Tibial nerve (tissue), 4 donors: ENCODE data around the gene VPS26A. TPM values are rescaled to one million over a fixed set of nuclear protein-coding genes. Genes with fewer than 3 reads are reported as not detected.

Experiments
- DNase-seq, 2 donors: peaks; one replicate each; pipeline ENCODE4 v3.0.0-alpha.2; 2019; ENCODE audit warnings: low spot score in 2 of 2
- H3K27ac ChIP-seq, 4 donors: fragments of 200-600 bp; sonication (generic) in 3 of 4; one replicate each; pipeline ENCODE4 v1.5.1; 2017 to 2019; ENCODE audit warnings: mild to moderate bottlenecking in 1 of 4
- H3K27me3 ChIP-seq, 2 donors: fragments of 200-600 bp; sonication (generic) in 1 of 2; one replicate each; pipeline versions ENCODE4 v1.5.1 to v1.6.0; 2017 to 2019
- H3K36me3 ChIP-seq, 3 donors: fragments of 200-600 bp; sonication (generic); one replicate each; pipeline ENCODE4 v1.5.1; 2018 to 2019
- H3K4me1 ChIP-seq, 4 donors: fragments of 200-600 bp; sonication (generic) in 3 of 4; one replicate each; pipeline ENCODE4 v1.5.1; 2017 to 2019
- H3K4me3 ChIP-seq, 4 donors: fragments of 200-600 bp; sonication (generic) in 3 of 4; one replicate each; pipeline ENCODE4 v1.5.1; 2017 to 2019; ENCODE audit warnings: mild to moderate bottlenecking in 1 of 4, moderate library complexity in 1 of 4
- H3K9me3 ChIP-seq, 4 donors: fragments of 200-600 bp; sonication (generic) in 3 of 4; one replicate each; pipeline ENCODE4 v1.5.1; 2017 to 2019
- CTCF ChIP-seq, 5 experiments: fragments of 200-600 bp in 3 of 5; fragments of 450-650 bp in 2 of 5; sonication (generic) in 3 of 5; IDR thresholded peaks; one replicate each; pipeline ENCODE4 v1.5.1; 2016 to 2019; ENCODE audit warnings: antibody characterized with exemption in 5 of 5, mild to moderate bottlenecking in 3 of 5, moderate library complexity in 2 of 5
- EP300 ChIP-seq, 2 donors: sonication (generic); formaldehyde crosslinking; IDR thresholded peaks; one replicate each; pipeline ENCODE4 v1.6.1; 2017; ENCODE audit warnings: antibody characterized with exemption in 2 of 2, mild to moderate bottlenecking in 1 of 2
- POLR2A ChIP-seq, 2 donors: fragments of 450-650 bp; IDR thresholded peaks; one replicate each; pipeline ENCODE4 v1.6.1; 2017; ENCODE audit warnings: antibody characterized with exemption in 2 of 2, mild to moderate bottlenecking in 2 of 2, moderate library complexity in 2 of 2
- WGBS, 2 donors: methylation state at CpG; one replicate each; pipeline ENCODE4 v1.1.5; 2018; 5-methylcytosine and 5-hydroxymethylcytosine counted together
- total RNA-seq, 4 donors: library from RNA; depleted of rRNA; stranded (reverse); fragments of >200 nt; gene quantifications; one replicate each; pipeline ENCODE4 v1.1.0, GENCODE V29; 2016

Gene VPS26A
- 10 to 100 TPM; 36.8 to 51.1 (median 39.0) TPM for total RNA-seq

GRCh38 chr10:69123747-69124562, at the start of gene VPS26A:
Gene VPS26A (plus strand): TSS chr10:69124178. CDS start chr10:69124278, 100 bp downstream.
- Histone ChIP-seq H3K4me3 (peak within 1 kb of the TSS; percentile 90 to 100 (median 96)), H3K9me3 (no peaks in the 10 kb centered on the region), H3K4me1 (peaks cover 0 to 34% (median 16%) of the 10 kb centered on the region in 4 donors), H3K27me3 (no peaks in the 10 kb centered on the region), H3K36me3 (no peaks in the 10 kb centered on the region), H3K27ac (peak within 1 kb of the TSS; percentile 97 to 100 (median 98))
- WGBS, 2 donors = 0 to 1% methylated on average over 37 to 41 of the region's 82 CpGs
- TF ChIP-seq EP300 (IDR thresholded peaks at IDR 0.05) = peak; percentile 93 to 100
- TF ChIP-seq POLR2A (IDR thresholded peaks at IDR 0.05) = peak; percentile 89 to 99
- peak in 3 of 5 experiments; percentile 12 to 64 (median 45) for TF ChIP-seq CTCF (IDR thresholded peaks at IDR 0.05)
- peak; percentile 98 for DNase-seq

- Histone ChIP-seq H3K9me3 (no peaks in the 10 kb centered on the region), H3K27me3 (no peaks in the 10 kb centered on the region), H3K4me1 (no peaks in the 10 kb centered on the region), H3K36me3 (no peaks in the 10 kb centered on the region), H3K4me3 (no peak overlapping the region), H3K27ac (no peak overlapping the region)
- WGBS, 2 donors = 94 to 95% methylated on average over 4 of the region's 4 CpGs
- TF ChIP-seq POLR2A (IDR thresholded peaks at IDR 0.05) (no peak), EP300 (IDR thresholded peaks at IDR 0.05) (no peak), CTCF (IDR thresholded peaks at IDR 0.05) (no peak)
- no peak for DNase-seq
Observed at GRCh38 chr10:69074532-69074931, 49.4 kb upstream of the VPS26A start.

- no peak for TF ChIP-seq EP300 (IDR thresholded peaks at IDR 0.05)
- TF ChIP-seq CTCF (IDR thresholded peaks at IDR 0.05) = no peak
- no peak for TF ChIP-seq POLR2A (IDR thresholded peaks at IDR 0.05)
- Histone ChIP-seq H3K4me3 (no peak overlapping the region), H3K36me3 (no peaks in the 10 kb centered on the region), H3K4me1 (no peaks in the 10 kb centered on the region), H3K27me3 (no peaks in the 10 kb centered on the region), H3K9me3 (no peaks in the 10 kb centered on the region), H3K27ac (no peak overlapping the region)
- WGBS, 2 donors = 83 to 85% methylated on average over 4 of the region's 4 CpGs
- no peak for DNase-seq
Observed at GRCh38 chr10:69075431-69075830, 48.5 kb upstream of the VPS26A start.

GRCh38 chr10:69078311-69078710, 45.7 kb upstream of the VPS26A start:
- WGBS, 2 donors = 74 to 81% methylated on average over 2 of the region's 2 CpGs
- H3K27me3 ChIP-seq = no peaks in the 10 kb centered on the region
- no peaks in the 10 kb centered on the region for H3K36me3 ChIP-seq
- no peak overlapping the region for H3K4me3 ChIP-seq
- no peaks in the 10 kb centered on the region for H3K9me3 ChIP-seq
- TF ChIP-seq CTCF (IDR thresholded peaks at IDR 0.05) (no peak), POLR2A (IDR thresholded peaks at IDR 0.05) (no peak), EP300 (IDR thresholded peaks at IDR 0.05) (no peak)
- H3K27ac ChIP-seq = no peak overlapping the region
- no peaks in the 10 kb centered on the region for H3K4me1 ChIP-seq
- DNase-seq = no peak

- DNase-seq = no peak
- H3K9me3 ChIP-seq = no peaks in the 10 kb centered on the region
- H3K36me3 ChIP-seq = no peaks in the 10 kb centered on the region
- no peak for TF ChIP-seq CTCF (IDR thresholded peaks at IDR 0.05)
- no peak for TF ChIP-seq EP300 (IDR thresholded peaks at IDR 0.05)
- TF ChIP-seq POLR2A (IDR thresholded peaks at IDR 0.05) = no peak
- H3K27me3 ChIP-seq = no peaks in the 10 kb centered on the region
- WGBS, 2 donors = 72 to 76% methylated on average over 4 of the region's 4 CpGs
- H3K27ac ChIP-seq = no peak overlapping the region
- no peaks in the 10 kb centered on the region for H3K4me1 ChIP-seq
- no peak overlapping the region for H3K4me3 ChIP-seq
Observed at GRCh38 chr10:69080226-69080625, 43.8 kb upstream of the VPS26A start.
